ENCODE measurements around the gene GSK3B.
A peak's percentile ranks its signal among the peaks of the same experiment; 100 is the strongest.

Gene GSK3B
- total RNA-seq = 80.1 to 86.0 reads per million in 2 donors

DNA sequence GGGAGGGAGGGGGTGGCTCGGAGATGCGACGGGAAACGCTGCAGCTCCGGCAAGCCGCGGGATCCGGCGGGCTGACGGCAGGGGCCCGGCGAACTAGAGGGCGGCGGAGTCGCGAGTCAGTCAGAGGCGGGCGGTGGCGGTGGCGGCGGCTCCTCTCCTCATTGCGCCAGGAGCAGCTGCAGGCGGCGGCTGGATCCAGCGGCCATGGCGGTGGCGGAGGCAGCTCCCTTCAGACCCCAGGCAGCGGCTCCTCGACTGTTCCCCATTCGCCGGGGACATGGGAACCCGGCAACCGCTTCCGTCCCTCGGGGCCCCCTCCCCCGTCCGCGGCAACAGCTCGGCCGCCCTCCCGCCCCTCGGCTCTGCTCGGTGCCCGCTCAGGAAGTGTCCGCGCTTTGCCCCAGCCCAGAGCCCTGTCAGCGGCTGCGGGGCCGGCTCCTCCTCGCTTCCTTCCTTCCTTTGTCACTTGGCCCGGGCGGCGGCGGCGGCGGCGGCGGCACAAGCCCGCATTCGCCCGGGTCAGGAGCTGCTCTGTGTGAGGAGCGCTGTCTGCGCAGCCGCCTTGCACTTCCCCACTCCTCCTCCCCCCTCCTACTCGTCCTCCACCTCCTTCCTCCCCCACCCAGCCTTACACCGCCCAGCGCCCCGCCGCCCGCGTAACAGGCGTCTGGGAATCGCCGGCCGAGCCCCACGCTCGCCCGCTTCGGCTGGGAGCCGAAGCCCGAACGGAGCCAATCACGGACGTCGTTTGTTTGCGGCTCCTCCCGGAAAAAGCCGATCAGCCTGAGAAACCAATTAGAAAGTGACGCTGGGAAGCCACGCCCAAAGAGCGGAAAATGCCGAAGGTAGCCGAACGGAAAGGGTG is at the start of gene GSK3B:
GSK3B (minus strand) TSS at position 537 of the 865 bp plus-strand sequence. CDS start 1,013 bp downstream, outside the sequence.
- peak; percentile 53 to 98 (median 90) for DNase-seq

DNA sequence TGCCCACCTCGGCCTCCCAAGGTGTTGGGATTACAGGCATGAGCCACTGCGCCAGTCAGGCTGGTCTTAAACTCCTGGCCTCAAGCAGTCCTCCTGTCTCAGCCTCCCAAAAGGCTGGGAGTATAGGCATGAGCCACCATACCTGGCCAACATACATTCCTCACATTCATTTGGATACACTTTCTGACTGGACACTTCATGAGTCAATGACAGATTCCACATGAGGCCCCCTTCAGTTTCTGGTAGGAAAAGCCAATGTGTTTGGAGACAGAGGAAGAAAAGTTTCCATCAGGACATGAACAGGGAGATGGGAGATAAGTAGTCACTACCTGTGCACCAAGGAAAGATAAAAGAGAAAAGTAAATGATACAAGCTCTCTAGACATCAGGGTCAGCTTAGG is 49.4 kb upstream of the GSK3B start:
- DNase-seq = no peak

DNA sequence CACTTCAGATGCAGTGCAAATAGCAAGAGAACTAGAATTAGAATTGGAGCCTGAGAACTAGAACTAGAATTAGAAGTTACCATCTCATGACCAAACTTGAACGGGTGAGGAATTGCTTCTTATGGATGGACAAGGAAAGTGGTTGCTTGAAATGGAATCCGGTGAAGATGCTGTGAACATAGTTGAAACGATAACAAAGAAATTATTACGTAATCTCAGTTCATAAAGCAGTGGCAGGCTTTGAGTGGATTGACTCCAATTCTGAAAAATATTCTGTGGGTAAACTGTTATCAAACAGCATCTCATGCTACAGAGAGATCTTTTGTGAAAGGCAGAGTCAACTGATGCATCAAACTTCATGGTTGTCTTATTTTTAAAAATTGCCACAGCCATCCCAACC is 48.0 kb upstream of the GSK3B start:
- DNase-seq = no peak

DNA sequence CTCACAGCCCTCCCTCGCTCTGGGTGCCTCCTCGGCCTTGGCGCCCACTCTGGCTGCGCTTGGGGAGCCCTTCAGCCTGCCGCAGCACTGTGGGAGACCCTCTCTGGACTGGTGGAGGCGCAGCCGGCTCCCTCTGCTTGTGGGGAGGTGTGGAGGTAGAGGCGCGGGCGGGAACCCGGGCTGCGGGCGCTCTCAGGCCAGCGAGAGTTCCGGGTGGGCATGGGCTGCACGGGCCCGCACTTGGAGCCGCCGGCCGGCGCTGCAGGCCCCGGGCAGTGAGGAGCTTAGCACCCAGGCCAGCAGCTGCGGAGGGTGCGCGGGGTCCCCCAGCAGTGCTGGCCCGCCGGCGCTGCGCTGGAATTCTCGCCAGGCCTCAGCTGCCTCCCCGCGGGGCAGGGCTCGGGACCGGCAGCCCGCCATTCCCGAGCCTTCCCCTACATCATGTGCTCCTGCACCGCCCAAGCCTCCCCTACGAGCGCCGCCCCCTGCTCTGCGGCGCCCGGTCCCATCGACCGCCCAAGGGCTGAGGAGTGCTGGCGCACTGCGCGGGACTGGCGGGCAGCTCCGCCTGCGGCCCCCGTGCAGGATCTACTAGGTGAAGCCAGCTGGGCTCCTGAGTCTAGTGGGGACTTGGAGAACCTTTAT is 46.0 kb upstream of the GSK3B start:
- no peak for DNase-seq

DNA sequence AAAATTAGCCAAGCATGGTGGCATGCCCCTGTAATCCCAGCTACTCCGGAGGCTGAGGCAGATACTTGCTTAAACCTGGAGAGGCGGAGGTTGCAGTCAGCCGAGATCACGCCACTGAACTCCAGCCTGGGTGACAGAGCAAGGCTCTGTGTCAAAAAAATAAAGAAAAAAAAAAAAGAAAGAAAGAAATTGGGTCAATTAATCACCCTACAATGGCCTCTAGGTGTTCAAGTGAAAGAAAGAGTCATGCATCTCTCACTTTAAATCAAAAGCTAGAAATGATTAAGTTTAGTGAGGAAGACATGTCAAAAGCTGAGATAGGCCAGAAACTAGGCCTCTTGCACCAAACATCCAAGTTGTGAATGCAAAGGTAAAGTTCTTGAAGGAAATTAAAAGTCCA is 44.9 kb upstream of the GSK3B start:
- no peak for DNase-seq

DNA sequence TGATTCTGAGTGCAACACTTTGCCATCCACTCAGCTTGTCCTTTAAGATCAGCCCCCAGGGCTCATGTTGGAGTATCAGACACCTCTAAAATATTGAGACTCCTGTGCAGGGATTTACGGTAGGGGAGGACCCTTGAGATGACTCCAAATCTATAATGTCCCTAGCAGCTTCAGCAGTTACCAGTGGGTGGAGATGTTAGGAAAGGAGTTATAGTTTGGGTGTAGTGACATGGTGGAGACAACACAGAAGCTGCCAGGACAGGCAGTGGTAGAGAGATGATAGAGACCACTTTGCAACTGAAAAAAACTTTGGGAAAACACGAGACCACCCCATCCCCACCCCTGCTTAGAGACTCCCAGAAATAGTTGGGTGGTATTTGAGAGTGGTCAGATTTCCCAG is 43.3 kb upstream of the GSK3B start:
- no peak for DNase-seq

DNA sequence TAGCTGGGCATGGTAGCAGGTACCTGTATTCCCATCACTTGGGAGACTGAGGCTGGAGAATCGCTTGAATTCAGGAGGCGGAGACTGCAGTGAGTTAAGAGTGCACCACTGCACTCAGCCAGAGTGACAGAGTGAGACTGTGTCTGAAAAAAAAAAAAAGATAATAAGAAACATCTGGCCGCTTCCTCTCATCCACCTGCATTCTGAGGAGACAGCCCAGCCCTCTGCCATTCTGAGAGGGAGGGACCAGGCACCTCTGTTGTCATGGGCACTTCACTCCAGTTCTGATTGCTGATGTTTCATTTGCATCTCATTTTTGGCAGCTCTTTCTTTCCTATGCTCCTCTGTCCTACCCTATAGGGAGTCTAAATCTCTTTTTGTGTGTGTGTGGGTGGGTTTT is 36.4 kb upstream of the GSK3B start:
- DNase-seq = no peak

DNA sequence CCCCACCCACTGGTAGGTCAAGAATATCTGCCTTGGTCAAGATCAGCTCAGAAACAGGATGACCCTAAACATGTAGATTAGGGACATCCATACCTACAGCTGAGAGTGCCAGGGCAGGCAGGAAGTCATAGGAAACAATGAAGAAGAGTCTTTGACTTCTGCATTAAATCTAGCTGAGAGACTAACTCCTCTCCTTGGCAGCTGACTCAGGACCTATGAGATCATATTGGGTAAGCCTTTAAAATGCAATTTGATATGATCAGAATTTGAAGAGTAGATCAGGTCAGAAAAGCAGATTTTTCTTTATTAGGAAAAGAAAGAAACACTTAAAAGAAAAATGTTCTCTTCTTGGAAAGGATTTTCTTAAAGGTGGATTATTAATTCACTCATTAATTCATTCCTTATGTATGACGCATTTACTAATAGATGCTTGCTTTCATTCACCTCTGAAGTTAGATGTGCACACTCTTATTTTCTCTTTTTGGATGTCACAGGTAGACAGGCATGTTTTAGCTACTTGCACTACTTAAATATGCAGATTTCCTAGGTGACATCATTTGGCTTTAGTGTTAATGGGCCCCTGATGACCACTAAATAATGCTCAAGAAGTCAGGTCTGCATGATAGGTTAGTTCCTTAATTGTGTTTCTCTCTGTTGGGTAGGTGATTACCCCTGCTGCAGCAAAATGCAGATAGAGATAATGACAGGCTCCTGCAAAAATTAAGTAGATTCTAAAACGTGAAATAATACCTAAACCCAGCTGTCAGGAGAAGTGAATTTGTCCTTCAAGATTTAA is 35.7 kb upstream of the GSK3B start:
- DNase-seq = no peak

DNA sequence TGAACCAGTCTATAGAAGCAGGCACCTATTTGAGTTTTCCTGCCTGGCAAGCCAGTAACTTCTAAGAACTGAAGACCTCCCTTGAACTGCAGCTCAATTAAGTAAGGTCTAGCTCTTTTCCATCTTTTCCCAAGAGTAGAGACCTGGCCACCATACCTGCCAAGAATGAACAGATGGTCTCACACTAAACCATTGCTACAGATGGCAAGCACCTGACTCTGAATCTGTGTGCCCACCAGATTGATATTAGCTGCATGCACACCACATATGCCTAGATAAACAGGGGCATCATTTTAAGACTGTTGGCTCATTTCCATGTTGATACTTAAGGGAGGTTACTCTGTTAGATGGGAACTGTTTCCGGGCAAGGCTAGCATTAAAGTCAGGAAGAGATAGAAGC is 34.8 kb upstream of the GSK3B start:
- no peak for DNase-seq

DNA sequence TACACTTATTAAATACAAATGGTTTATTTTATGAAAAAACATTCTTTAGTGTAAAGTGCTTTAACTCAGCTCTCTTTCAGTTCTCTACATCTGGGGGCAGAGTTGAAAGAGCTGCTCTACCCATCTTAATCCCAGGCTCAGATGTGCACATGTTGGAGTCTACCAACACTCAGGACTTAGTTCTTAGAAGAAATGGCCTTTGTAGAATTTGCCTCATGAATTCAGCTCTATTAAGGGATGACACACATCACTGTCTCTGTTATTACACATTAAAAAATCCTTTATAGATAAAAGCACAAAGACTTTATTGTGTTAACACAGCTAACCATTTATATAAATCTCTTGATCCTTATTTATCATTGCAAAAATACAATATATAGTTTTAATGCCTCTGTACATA is 31.7 kb upstream of the GSK3B start:
- no peak for DNase-seq

DNA sequence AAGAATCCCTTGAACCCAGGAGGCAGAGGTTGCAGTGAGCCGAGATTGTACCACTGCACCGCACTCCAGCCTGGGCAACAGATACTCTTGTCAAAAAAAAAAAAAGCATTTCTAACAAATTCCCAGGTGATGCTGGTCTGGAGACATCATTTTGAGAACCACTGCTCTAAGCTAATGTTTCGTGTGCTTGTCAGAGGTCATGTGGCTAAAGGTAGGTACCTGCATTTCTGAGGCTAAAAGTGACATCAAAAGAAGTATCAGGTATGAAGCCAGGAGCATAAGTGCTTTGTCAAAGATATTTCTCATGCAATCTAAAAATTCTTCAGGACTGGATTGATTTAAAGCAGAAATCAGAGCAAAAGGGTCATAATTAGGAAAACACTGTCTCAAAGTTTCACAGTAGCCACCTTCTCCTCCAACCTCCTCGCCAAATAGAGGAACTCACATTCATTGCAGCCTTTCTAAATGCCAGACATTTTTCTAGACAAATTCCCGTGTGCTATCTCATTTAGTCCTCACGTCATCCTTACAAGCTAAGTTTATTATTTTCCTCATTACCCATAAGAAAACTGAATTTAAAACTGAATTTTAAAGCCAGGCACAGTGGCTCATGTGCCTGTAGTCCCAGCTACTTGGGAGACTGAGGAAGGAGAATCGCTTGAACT is 25.7 kb upstream of the GSK3B start:
- no peak for DNase-seq

DNA sequence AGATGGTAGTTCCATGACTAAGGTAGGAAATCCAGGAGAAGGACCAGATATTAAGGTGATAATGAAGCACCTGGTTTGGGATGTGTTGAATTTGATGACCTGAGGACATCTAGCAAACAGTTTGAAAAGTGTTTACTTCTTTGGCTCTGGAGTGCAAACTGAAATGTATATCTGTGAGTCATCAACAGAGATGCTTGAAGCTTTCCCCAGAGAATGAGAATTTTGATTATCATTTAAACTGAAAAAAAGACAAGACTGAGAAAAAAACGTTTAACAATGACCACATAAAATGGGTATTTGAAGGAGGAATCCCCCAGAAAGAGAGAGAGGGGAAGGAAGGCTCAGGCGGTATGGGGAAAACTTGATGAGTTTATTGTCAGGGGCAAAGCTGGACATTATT is 20.7 kb upstream of the GSK3B start:
- no peak for DNase-seq

DNA sequence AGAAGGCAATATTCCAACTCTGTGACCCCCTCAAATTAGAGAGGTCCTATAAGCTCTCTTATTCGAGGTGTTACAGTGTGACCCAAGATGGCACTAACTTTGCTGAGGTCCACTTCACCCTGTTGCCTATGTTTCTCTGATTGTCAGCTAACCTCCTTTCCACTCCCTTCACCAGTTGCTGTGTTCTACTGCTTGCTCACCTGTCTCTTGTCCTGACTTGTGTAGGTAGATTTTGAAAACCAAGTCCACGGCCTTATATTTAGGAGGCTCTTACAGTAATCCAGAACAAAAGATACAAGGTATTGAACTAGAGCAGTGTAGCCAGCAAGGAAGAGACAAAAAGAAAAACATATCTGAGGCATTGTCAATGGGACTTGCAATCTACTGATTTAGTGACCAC is 20.1 kb upstream of the GSK3B start:
- no peak for DNase-seq

DNA sequence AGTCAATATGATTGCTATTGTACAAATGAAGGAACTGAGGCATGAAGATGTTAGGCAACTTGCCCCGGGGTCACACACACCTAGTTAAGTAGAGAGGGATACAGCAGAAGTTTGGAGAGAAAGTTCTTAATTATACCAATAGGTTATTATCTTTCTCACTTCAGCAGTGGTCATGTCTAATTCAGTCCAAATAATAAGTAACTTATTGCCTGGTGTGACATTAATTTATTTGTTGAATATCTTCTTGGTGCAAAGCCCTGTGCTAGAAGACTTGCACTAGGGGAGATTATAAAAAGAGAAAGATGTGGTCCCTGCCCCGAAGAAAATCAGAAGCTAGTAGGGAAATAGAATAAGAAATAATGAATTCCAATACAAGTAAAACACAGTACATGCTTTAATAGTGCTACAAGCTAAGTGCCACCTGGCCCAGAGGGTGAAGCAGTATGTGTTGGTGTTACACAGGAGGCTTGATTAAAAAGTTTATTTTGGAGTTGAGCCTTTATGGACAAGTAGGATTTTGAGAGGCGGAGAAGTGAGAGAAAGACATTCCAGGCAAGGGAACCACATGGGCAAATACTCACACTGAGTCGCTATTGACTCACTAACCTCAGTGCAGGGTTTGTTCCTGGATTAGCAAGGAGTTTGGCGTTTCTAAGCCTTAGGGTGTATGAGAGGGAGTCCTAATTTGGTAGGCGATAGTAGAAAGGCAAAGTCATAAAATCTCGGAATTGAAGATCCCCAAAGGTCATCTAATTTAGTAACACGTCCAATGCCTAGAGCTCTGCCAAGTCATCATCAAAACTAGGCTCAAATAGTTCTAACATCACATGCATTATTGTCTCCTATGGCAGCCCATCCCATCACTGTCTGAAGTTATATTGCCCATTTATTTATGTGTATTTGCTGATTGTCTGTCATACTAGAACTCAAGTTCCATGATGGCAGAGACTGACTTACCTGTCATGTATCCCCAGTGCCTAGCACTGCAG is 19.2 kb upstream of the GSK3B start:
- no peak for DNase-seq

DNA sequence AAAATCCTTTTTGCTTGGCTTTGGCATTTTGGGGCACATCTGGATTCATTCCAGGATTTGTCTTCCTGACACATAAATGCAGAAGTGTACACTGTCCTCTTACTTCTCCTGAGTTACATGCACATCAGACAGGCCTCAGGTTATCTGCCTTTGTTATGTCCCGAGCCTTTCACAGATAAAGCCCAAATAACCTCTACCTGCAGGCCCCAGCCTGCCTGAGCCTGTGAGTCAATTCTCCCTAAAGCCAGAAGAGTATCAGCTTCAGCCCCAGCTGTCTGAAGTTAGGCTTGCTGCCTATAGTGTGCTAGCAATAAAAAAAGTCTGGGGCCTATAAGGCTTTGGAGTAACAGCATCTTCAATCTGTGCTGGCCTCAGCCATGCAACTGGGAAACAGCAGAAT is 17.7 kb upstream of the GSK3B start:
- DNase-seq = no peak

DNA sequence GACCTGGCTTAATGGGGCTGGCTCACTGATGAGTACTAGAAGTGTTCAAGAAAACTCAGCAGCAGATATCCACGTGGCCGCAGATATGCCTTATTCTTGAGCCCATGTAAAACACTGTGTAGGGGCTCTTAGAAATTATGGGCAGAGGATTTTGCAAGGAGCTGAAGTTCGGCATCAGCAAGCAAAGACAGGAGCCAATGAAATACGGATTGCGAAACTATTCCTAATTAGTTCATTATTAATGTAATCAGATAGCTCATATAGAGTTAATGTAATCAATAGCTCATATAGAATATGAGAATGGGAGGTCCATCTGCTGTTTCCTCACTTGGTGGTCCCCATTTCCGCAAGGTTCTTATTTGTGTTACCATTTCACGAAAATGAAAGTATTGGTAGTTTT is 9.0 kb upstream of the GSK3B start:
- no peak for DNase-seq

DNA sequence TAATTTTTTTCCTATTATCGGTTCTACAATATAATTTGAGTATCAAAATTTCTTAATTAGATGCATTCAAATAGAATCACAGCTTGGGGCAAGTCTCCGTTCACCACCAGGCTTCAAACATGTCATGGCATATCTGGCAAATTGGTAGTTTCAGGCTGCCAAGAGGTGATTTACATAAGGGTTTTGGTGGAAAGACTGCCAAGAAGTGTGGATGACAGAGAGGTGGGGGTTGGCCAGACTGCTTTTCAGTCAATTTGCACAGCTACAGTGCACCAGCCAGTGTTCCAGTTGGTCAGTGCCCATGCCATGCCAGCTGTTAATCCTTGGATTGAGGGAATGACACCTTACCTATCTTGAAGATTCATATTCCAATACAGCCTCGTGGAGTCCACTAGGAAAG is 8.4 kb upstream of the GSK3B start:
- no peak for DNase-seq

DNA sequence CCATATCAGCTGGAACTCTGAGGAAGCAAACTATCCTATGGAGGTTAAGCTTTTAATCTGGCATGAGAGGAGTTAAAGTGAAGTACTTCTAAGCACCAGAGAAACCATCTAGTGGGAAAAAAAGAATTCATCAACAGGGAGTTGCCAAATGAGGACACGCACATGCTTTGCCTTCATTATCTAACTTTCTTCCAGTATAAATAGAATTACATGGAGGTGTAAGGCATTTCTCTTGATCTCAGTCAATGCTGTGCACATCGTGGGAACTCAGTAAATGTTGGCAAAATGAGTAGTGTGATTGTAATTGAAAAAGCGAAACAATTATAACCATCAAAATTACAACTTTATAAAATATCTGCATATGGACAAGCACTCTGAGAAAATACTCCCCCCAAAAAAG is 8.0 kb upstream of the GSK3B start:
- DNase-seq = no peak

DNA sequence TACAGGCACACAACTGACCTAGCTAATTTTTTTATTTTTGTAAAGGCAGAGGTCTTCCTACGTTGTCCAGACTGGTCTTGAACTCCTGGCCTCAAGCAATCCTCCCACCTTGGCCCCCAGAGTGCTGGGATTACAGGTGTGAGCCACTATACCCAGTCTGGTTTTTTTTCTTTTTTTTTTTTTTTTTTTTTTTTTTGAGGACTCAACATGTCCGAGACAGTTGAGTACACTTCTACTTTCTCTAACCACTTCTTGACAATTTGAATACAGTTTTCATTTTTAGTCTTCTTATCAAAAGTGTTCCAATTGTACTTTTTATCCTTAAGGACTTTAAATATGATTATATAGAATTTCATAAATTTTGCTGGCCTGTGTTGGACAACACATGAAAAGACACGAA is 7.4 kb upstream of the GSK3B start:
- no peak for DNase-seq

DNA sequence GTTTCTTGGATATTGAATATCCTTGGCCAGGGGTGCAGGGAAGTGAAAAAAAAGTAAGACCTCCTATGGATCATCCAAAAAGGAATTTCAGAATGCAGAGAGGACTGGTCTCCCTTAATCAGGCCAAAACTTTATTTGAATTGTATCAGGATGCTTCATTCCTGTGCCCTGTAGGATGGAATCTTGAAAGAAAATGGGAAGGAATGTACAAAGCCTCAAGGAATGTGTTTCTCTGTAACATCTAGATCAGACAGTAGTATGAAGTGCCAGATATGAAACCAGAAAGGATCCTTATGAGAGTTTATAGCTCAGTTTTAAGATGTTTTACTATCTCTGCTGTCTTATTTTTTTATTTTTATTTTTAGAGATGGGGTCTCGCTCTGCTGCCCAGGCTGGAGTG is 6.5 kb upstream of the GSK3B start:
- no peak for DNase-seq

DNA sequence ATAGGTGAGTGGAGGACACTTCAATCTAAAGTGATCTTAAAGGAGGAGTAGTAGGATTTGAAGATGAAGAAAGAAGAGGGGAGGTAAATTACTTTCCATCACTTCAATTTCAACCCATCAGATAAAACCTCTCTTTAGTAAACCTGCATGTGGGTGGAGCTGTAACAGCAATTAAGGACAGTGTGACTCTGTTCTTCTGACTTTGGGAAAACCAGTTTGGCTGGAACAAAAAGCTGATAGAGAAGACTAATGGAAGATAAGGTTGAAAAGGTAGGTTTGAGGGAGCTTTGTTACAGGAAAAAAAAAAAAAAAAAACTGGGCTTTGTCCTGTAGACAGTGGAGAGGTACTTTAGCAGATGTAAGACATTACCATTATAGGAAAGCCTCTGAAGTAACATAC is 4.5 kb upstream of the GSK3B start:
- no peak for DNase-seq

DNA sequence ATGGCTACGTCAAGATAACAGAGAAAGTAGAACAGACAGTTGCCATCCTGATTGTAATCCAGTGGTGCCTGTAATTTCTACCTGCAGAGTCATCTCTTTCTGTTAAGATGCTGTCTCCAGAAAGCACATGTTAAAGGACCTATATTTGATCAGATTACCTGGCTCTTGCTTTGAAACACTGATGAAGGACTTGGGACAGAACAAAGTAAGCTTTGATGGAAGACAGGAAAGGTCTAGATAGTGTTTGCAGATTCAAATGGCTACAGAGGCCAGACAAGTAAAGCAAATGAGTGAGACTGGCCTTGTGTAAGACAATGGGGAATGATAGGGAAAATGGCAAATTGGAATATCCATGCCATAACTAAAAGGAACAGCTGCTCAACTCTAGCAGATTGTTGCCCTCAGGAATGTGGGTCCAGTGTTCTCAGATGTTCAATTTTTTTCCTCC is 1.8 kb upstream of the GSK3B start:
- no peak for DNase-seq

Measured in T-helper 2 cell (primary cell).